Nephron (organoid): Measurements from ENCODE around the gene NAAA.

Experiments used
- H3K27ac Mint-ChIP-seq, 3 experiments: 2 replicates each; pipeline ENCODE4 v1.8.0; 2020; ENCODE audit warnings: mixed read lengths in 3 of 3, mild to moderate bottlenecking in 2 of 3, moderate library complexity in 1 of 3
- H3K27me3 Mint-ChIP-seq: 2 replicates; pipeline ENCODE4 v1.8.0; 2021; ENCODE audit warnings: low read depth, mild to moderate bottlenecking, moderate library complexity, mixed read lengths
- H3K36me3 Mint-ChIP-seq: 2 replicates; pipeline ENCODE4 v1.8.0; 2020; ENCODE audit warnings: low read depth, mixed read lengths
- H3K4me1 Mint-ChIP-seq: 2 replicates; pipeline ENCODE4 v1.8.0; 2020; ENCODE audit warnings: mixed read lengths
- H3K4me3 Mint-ChIP-seq, 3 experiments: 2 replicates each; pipeline ENCODE4 v1.8.0; 2020; ENCODE audit warnings: mild to moderate bottlenecking in 3 of 3, mixed read lengths in 3 of 3, moderate library complexity in 2 of 3
- H3K9me3 Mint-ChIP-seq: 2 replicates; pipeline ENCODE4 v1.8.0; 2020; ENCODE audit warnings: mixed read lengths
- TF ChIP-seq, protein P1 (sequence below), 3 experiments: fragments of 200-600 bp; sonication (generic); IDR thresholded peaks; one replicate each; pipeline ENCODE4 v1.5.0; 2021; ENCODE audit warnings: antibody characterized with exemption in 3 of 3; ENCODE audit not compliant: unreplicated experiment in 3 of 3

Gene NAAA

GRCh38 chr4:75940692-75941253, at the start of gene NAAA:
Gene NAAA, minus strand, starts transcription at chr4:75941013. Its CDS starts 64 bp downstream, at chr4:75940949.
- Mint-ChIP-seq H3K27me3 (peaks cover 4% of the 10 kb centered on the region), H3K4me3 (peak within 1 kb of the TSS; percentile 86 to 96 (median 94)), H3K9me3 (no peaks in the 10 kb centered on the region), H3K27ac (peak within 1 kb of the TSS in 1 of 3 experiments; percentile 57), H3K36me3 (peaks cover 7% of the 10 kb centered on the region), H3K4me1 (no peaks in the 10 kb centered on the region)
- TF ChIP-seq, protein P1, sequence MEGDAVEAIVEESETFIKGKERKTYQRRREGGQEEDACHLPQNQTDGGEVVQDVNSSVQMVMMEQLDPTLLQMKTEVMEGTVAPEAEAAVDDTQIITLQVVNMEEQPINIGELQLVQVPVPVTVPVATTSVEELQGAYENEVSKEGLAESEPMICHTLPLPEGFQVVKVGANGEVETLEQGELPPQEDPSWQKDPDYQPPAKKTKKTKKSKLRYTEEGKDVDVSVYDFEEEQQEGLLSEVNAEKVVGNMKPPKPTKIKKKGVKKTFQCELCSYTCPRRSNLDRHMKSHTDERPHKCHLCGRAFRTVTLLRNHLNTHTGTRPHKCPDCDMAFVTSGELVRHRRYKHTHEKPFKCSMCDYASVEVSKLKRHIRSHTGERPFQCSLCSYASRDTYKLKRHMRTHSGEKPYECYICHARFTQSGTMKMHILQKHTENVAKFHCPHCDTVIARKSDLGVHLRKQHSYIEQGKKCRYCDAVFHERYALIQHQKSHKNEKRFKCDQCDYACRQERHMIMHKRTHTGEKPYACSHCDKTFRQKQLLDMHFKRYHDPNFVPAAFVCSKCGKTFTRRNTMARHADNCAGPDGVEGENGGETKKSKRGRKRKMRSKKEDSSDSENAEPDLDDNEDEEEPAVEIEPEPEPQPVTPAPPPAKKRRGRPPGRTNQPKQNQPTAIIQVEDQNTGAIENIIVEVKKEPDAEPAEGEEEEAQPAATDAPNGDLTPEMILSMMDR (IDR thresholded peaks at IDR 0.05; ENCODE audit: unreplicated experiment in 3 of 3), result no peak

DNA sequence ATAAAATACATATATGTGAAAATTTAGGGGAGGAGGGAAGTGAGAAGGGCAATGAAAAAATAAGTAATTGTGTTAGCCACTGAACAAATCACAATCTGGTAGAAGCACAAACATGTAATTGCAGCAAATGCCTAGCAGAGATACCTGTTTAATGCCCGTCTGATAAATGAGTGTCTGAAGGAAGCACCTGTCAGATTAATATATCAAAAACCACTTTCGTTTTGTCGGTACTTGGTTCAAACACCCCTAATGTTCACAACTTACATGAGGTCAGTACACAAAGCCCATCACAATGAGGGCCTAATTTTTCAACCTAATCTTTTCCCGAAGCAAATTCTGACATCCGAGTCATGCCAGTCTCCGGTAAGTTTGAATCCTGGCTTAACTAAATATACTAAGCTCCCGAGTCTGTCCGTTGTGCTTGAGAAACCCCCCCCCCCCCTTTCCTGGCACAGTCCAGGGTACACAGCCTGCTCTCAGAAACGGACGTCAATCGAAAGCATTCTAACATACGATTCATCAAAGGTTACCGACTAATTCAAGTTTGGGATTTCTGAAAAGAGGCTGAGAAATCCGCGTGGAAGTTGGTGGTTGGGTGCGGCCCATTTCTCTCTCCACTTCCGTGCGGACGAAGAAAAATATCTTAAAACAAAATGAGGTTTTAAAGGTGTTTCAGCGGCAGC, 49.2 kb upstream of the NAAA start:
- TF ChIP-seq, protein P1 (IDR thresholded peaks at IDR 0.05; ENCODE audit: unreplicated experiment in 3 of 3), result no peak
- Mint-ChIP-seq H3K4me3 (peak overlapping the region; percentile 92 to 96 (median 95)), H3K27ac (peak overlapping the region; percentile 80 to 90 (median 82)), H3K9me3 (no peaks in the 10 kb centered on the region), H3K4me1 (peaks cover 20% of the 10 kb centered on the region), H3K27me3 (peaks cover 5% of the 10 kb centered on the region), H3K36me3 (peaks cover 16% of the 10 kb centered on the region)

- Mint-ChIP-seq H3K27ac (no peak overlapping the region), H3K4me3 (no peak overlapping the region), H3K36me3 (peaks cover 39% of the 10 kb centered on the region), H3K9me3 (no peaks in the 10 kb centered on the region), H3K27me3 (no peaks in the 10 kb centered on the region), H3K4me1 (peaks cover 20% of the 10 kb centered on the region)
- TF ChIP-seq, protein P1 (IDR thresholded peaks at IDR 0.05; ENCODE audit: unreplicated experiment in 3 of 3), result no peak
Measured at GRCh38 chr4:75985116-75985515, 44.3 kb upstream of the NAAA start.

DNA sequence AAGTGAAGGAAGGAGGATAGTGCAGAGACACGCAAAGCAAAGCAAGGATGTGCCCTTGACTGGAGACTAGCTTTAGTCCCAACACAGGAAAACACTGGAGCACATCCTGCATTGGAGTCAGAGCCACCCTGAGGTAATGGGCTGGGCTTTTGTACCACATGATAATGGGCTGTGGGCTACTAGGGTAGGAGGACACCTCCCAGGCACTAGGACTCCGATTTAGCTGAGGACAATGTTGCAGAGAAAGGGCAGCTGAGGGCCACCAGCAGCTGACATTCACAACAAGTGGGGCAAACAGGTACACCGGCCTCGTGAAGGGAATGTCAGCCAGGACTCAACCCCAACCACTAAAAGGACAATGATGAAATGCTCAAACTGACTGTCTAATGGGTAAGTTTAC, 39.8 kb upstream of the NAAA start:
- Mint-ChIP-seq H3K4me1 (no peaks in the 10 kb centered on the region), H3K4me3 (no peak overlapping the region), H3K9me3 (peaks cover 9% of the 10 kb centered on the region), H3K36me3 (peaks cover 51% of the 10 kb centered on the region), H3K27ac (no peak overlapping the region), H3K27me3 (no peaks in the 10 kb centered on the region)
- TF ChIP-seq, protein P1 (IDR thresholded peaks at IDR 0.05; ENCODE audit: unreplicated experiment in 3 of 3), result no peak

- Mint-ChIP-seq H3K36me3 (peaks cover 70% of the 10 kb centered on the region), H3K9me3 (peaks cover 10% of the 10 kb centered on the region), H3K4me3 (no peak overlapping the region), H3K4me1 (no peaks in the 10 kb centered on the region), H3K27ac (no peak overlapping the region), H3K27me3 (no peaks in the 10 kb centered on the region)
- TF ChIP-seq, protein P1 (IDR thresholded peaks at IDR 0.05; ENCODE audit: unreplicated experiment in 3 of 3), result no peak
Measured at GRCh38 chr4:75976177-75976576, 35.4 kb upstream of the NAAA start.

- no peak overlapping the region for H3K4me3 Mint-ChIP-seq
- H3K36me3 Mint-ChIP-seq, result peaks cover 79% of the 10 kb centered on the region
- H3K9me3 Mint-ChIP-seq, result peaks cover 10% of the 10 kb centered on the region
- TF ChIP-seq, protein P1 (IDR thresholded peaks at IDR 0.05; ENCODE audit: unreplicated experiment in 3 of 3), result no peak
- H3K27ac Mint-ChIP-seq, result peak overlapping the region in 1 of 3 experiments; percentile 57
- no peaks in the 10 kb centered on the region for H3K4me1 Mint-ChIP-seq
- no peaks in the 10 kb centered on the region for H3K27me3 Mint-ChIP-seq
Measured at GRCh38 chr4:75973766-75974165, 33.0 kb upstream of the NAAA start.
